GM10248 (cell line): ENCODE results near the gene KPNA2.
"Not testable (repeated sequence)": the region's sequence is repeated elsewhere in the genome, so short reads cannot be mapped to it uniquely, and the experiment has no call there.

Experiments
- CTCF ChIA-PET: fragments of 300-600 bp; sonication (Branson Sonifier 250); formaldehyde crosslinking; extraction: SDS; loops from one replicate; lab custom pipeline; 2021; ENCODE audit warnings: antibody characterized with exemption; lab: Yijun Ruan, JAX
- POLR2A ChIA-PET: fragments of 350-650 bp; sonication (Branson Sonifier 250); formaldehyde crosslinking; extraction: SDS; loops from one replicate; lab custom pipeline; 2020; ENCODE audit warnings: antibody characterized with exemption; lab: Yijun Ruan, JAX
- DNase-seq: peaks from one replicate; pipeline ENCODE4 v3.0.0; 2012; ENCODE audit errors: extremely low spot score
- CTCF ChIP-seq: IDR thresholded peaks from 2 replicates; pipeline ENCODE4 v1.5.1; 2012; ENCODE audit warnings: mild to moderate bottlenecking, low read depth; ENCODE audit errors: extremely low read depth, missing control alignments, control extremely low read depth

Gene KPNA2

GRCh38 chr17:67995570-67996263, 39.8 kb upstream of the KPNA2 start:
- DNase-seq = peak; percentile 37
- no peak for TF ChIP-seq CTCF
- CTCF ChIA-PET = interaction anchor here (0.8 to 4.9 kb wide), 3 partner anchors 15 to 47 kb away, joined by 3 to 25 read pairs (median 4); no protein-coding TSS in a partner anchor
- POLR2A ChIA-PET = interaction anchor here (1.5 kb wide), 1 partner anchor 24 kb away, joined by 5 read pairs; no protein-coding TSS in a partner anchor

- ChIA-PET CTCF (interaction anchor here (0.8 to 4.9 kb wide), 2 partner anchors 14 to 23 kb away, joined by 3 to 25 read pairs; no protein-coding TSS in a partner anchor), POLR2A (interaction anchor here (1.5 kb wide), 1 partner anchor 23 kb away, joined by 5 read pairs; no protein-coding TSS in a partner anchor)
- not testable (repeated sequence) for DNase-seq
Observed at GRCh38 chr17:67996301-67997171, 39.0 kb upstream of the KPNA2 start, which contains the start of gene C17orf58. Gene C17orf58, minus strand, starts transcription at chr17:67996469. Its CDS starts 271 bp downstream, at chr17:67996198.

GRCh38 chr17:67998466-67998865, 37.1 kb upstream of the KPNA2 start:
- CTCF ChIA-PET = interaction anchor here (4.9 kb wide), 1 partner anchor 12 kb away, joined by 25 read pairs; no protein-coding TSS in a partner anchor
- POLR2A ChIA-PET = no interaction called here
- no peak for TF ChIP-seq CTCF
- no peak for DNase-seq

- no peak for TF ChIP-seq CTCF
- POLR2A ChIA-PET = no interaction called here
- no peak for DNase-seq
- CTCF ChIA-PET = interaction anchor here (0.7 kb wide), 1 partner anchor 12 kb away, joined by 4 read pairs; no protein-coding TSS in a partner anchor
Observed at GRCh38 chr17:67999291-67999911, 36.1 kb upstream of the KPNA2 start.

- no peak for TF ChIP-seq CTCF
- POLR2A ChIA-PET = no interaction called here
- CTCF ChIA-PET = no interaction called here
- DNase-seq = no peak
Observed at GRCh38 chr17:68004201-68004600, 31.3 kb upstream of the KPNA2 start.

- ChIA-PET POLR2A (interaction anchor here (0.9 kb wide), 1 partner anchor 29 kb away, joined by 3 read pairs; the partner anchor contains the start of gene KPNA2), CTCF (no interaction called here)
- no peak for TF ChIP-seq CTCF
- DNase-seq = no peak
Observed at GRCh38 chr17:68006797-68007196, 28.7 kb upstream of the KPNA2 start.
